GM19468 (cell line): ENCODE measurements around the gene TCF4.
A peak's percentile ranks its signal among the peaks of the same experiment; 100 is the strongest.

Experiments used
- ATAC-seq: cut with Tn5 transposase; IDR thresholded peaks from one replicate; pipeline ENCODE4 v1.9.1; 2021; ENCODE audit warnings: mild to moderate bottlenecking, moderate library complexity, moderate number of reproducible peaks; ENCODE audit not compliant: unreplicated experiment; ENCODE audit errors: extremely low read depth

TCF4 gene

DNA sequence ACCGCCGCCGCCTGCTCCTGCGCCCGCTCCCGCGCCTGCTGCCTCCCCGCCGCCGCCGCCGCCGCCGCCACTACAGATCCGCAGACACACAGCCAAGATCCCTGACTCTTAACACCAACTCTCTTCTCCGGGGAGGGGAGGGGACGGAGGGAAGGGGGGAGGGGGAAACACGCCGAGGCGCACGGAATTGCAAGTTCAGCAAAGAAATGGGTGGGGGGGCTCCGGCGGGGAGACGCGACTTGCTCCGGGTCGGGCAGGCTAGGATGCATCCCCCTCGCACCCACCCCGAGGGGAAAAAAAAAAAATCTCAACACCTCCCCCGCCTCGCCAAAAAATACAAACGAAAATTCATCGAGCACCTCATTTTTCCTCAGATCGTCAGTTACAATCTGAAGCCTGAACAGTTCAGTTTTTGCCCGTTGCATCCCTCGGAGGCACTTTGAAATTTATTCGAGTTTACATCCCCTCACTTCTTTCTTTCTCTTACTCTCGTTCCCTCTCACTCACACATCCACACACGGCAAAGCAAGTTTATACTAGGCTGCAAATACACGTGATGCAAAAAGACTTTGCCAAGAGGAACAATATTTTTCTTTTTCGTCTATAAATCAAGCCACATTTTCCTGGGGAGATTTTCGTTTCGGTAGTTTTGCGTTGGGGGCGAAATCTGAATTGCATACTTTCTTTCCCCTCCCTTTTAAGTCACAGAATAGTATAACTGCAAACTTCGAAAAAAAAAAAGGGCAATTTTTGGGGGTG, at the start of gene TCF4:
Gene TCF4 (minus strand): TSS at position 82 of the 759 bp plus-strand sequence. CDS start 1,076 bp downstream, outside the sequence.
- ATAC-seq = no peak

DNA sequence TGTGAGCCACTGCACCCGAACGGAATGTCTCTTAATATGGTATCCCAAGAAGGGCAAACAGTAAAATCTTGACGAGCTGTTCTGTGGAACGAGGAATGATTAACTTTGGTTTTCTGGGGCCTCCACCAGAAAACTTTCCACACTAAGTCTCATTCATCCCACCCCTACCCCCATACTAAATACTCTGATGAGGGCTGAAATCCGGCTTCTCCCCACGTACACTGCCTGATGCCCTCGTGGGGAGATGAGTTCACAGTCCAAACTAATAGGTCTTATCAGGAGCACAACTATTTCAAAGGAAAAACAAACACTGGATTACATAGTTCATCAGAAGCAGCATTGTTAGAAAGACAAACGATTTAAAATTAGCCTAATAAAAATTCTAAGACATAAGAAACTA, 49.2 kb upstream of the TCF4 start:
- no peak for ATAC-seq

DNA sequence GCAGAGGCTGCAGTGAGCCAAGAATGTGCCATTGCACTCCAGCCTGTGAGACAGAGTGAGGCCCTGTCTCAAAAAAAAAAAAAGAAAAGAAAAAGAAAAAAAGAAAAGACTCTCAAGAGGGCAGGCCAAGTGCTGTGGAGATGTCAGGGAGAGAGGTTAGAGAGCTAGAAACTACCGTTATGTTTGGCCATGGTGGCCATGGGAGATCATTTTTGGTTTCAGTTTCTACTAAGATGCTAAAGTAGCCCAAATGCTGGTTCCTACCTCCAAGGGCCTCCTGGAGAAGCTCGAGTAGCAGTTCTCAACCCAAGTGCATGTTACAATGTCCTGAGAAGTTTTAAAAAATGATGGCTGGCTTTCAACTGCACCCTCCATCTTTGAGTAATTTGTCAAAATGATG, 47.4 kb upstream of the TCF4 start:
- ATAC-seq = no peak

DNA sequence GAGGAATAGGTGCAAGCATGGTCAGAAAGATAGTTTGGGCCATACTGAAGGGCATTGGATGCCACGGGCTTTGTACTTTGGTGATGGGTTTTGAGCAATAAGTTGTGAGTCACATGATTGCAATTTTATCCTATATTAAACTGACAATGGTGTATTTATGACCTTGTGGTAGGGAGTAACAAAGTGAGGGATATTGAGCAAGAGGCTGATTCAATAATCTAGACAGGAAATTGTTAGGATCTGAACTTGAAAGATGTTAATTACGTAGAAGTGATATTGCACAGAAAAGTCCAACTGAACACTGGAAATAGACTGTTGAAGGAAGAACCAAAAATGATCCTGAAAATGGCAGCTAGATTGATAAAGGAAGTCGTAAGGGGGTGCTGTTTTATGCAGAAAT, 46.6 kb upstream of the TCF4 start:
- ATAC-seq = no peak

DNA sequence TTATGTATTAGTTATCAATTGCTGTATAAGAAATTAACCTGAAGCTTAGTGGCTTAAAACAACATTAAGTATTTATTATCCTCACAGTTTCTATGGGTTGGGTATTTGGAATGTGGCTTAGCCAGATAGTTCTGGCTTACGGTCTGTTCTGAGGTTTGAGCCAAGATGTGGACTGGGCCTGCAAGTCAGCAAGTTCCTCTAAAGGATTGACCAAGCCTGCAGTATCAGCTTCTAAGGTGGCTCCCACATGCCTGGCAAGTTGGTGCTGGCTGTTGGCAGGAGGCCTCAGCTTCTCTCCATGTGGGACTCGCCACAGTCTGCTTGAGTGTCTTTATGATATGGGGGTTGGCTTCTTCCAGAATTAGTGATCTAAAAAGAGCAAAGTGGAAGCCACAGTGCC, 45.0 kb upstream of the TCF4 start:
- no peak for ATAC-seq

DNA sequence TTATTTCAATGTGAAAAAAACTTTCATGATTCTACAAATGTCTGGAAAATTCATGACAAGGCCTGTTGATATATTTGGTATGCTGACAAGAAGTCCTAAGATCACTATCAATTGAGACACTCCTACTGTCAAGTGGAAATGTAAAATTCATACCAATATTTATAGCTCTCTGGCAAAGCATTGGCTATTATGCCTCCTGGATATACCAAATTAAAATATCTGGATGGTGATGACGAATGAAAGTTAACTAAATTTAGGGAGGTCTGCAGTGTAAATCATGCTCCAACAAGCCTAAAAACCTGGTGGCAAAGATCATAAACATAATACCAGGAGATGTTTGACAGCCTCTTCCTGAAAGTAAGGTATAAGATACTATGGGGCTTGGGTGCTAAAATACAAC, 41.1 kb upstream of the TCF4 start:
- ATAC-seq = no peak

DNA sequence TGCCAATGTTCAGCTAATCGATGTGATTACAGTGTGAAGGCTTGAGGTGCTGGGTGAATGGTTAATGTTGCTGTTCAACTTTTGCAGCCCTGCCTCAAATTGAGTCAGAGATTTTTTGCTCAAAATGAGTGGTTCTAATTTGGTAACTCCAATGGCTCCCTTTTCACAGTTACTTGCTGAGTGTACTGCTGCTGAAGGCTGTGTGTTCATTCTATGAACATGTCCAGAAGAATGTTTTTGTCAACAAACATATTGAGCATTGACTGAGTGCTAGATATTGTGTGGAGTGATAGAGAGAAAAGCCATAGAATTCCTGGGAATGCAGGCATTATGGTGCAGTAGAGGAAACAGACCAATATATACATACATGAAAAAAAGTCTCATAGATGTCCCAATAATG, 39.0 kb upstream of the TCF4 start:
- ATAC-seq = no peak

DNA sequence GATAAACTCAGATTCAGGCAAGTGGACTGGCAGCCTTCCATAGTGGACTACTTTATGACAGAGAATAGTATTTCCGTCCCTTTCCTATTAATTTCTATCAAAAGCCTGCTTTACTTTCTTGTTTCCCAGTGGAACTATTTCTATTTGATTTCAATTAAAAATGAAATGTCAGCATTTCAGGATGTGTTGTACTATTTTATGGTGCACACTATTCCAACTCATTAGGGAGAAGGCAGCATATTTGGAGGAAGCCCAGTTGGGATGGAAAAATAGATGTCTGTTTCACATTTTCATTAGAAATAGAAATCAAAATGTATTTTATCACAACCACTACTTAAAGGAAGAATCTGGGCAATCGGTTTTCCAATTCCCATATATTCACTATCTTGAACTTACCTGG, 37.9 kb upstream of the TCF4 start:
- no peak for ATAC-seq

DNA sequence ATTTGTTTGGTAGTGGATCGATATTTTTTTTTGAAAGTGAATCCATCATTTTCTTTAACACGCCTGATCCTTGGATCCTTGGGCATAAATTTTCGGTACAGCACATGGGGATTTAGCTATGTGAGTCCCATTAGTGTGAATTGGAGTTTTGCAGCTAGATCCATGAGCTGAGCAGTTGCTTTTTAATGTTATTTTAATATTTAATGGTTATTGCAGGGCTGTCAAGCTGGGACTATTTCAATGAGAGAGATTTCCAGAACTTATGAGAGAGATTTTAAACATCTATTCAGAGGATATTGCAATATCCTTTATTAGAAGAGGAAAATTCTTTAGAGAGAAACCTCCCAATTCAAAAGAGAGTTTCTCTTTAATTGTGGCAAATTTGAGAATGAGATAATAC, 35.6 kb upstream of the TCF4 start:
- no peak for ATAC-seq

DNA sequence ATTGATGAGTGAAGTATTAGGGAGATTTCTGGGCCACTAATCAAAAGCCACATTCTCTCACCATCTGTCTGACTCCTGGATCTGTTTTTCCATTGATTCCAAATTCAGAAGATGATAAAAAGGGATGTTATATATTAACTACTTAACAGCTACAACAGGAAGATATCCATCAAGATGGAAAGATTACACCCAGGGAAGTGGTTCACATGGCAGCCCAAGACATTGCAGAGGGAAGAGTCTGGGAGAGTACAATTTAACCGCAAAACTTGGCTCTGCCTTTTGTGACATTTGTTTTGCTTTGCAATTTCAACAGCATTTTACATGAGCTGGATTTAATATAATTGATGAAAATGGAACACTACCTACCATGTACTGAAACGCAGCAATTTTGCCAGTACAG, 22.5 kb upstream of the TCF4 start:
- no peak for ATAC-seq

DNA sequence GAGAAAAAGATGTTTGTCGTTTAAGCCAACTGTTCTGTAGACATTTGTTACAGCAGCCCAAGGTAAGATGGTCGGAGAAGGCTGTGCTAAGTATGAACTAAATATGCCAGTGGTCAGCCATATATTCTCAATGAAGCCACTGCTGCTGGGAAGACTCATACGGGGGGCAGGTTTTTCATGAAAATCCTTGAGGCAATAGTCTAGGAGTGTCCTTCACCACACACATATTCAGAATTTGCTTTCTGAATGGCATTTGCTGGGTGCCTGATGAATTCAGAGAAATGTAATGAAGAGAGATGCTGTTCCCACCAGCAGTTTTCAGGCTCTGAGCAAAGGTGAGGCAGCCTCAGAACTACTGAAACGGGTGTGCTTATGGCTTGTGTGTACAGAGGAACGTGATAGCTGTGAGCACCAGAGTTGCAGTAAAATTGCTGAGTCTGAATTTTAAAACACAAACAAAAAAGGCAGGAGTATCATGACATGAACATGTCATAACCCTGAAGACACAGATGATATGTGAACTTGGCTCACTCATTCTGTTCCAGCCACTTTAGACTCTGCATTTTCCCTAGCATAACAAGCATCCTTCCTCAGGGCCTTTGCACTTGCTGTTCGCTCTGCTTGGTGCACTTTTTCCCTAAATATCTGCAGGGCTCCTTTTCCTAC, 21.3 kb upstream of the TCF4 start:
- ATAC-seq = no peak

DNA sequence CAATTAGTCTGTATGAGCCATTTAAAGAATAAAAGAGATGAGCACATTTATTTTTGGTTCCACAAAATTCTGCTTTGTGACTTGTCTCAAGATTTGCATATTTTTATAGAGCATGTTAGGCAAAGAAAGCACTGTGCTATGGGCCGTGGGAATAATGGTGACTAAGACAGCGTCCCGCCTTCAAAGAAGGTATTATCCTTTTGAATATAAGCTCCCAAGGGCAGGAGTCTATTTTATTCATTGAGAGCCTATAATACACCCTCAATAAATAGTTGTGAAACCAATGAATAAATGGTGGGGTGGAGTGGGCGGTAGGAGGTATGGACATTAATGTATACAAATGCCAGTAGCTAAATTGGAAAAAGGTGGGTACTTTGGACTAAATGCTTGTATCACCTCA, 20.5 kb upstream of the TCF4 start:
- no peak for ATAC-seq

DNA sequence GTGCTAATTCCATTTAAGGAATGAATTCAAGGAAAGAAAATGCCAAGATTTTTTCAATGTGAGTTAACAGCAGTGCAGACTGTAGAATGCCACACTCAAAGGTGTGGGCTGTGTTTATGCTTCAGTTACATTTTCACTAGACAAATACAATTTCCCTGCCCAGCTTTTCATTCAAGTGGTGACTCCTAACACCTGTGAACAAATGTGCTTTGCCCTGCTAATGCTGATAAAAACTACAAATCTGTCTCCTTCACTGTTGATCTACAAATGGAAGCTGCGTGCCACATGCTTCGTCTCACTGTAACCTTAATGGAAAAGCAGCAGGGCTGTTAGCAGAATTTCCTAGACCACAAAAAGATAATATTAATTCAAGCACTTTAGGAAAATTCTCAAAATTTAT, 19.8 kb upstream of the TCF4 start:
- no peak for ATAC-seq

DNA sequence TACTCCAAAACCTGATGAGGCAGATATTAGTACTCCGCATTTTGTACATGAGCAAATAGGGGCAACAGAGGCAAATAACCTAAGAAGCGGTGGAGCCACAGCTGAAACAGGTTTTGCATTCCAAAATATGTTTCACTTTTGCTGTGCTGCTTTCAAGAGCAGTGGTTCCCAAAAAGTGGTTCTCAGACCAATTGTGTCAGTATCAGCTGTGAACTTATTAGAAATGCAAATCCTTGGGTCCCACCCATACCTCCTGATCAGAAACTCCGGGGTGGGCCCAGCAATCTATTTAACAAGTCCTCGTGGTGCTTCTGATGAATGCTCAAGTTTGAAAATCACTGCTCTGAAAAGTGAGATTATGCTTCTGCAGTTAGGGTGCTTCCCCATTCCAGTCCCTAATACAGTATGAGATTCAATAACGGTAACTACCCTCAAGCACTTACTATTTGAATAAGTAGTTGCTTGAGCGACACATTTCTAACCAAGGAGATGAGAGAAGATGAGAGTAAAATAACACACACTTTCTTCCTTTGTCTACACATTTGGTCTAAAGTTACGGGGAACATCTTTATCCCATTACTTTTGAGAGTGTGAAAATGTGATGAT, 17.8 kb upstream of the TCF4 start:
- ATAC-seq = peak; percentile 28

DNA sequence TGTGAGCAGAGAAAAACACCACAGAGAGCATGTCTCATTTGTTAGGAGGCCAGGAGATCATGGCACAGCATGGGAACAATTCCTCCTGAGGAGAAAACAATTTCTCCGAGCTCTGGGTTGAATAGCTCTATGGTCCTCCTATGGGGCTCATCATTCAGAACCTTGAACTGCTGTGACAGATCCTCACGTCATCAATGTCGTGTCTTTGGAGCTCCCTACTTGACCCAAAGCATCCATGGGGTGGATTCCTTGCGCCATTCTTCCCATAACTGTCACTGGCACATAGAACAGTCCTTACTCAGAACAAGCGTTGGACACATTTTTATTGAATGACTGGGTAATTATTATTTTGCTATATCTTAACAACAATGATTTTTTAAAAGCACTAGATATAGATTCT, 15.8 kb upstream of the TCF4 start:
- no peak for ATAC-seq

DNA sequence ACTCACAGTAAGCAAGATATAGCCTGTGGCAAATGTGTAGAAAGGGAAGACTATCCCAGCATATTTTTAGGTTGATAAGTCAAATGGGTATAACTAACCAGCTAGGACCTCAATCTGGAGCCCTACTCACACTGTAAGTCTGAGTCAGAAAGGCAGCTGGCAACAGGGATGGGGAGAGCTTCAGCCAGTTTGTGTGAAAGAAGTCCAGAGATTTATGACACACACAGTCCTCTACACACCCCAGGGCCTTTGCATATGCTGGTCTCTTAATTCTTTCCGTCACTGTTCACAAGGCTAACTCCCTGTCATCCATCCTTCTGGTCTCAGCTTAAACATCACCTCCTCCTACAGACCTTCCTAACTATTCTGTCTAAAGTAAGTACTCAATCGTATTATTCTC, 5.9 kb upstream of the TCF4 start:
- no peak for ATAC-seq

DNA sequence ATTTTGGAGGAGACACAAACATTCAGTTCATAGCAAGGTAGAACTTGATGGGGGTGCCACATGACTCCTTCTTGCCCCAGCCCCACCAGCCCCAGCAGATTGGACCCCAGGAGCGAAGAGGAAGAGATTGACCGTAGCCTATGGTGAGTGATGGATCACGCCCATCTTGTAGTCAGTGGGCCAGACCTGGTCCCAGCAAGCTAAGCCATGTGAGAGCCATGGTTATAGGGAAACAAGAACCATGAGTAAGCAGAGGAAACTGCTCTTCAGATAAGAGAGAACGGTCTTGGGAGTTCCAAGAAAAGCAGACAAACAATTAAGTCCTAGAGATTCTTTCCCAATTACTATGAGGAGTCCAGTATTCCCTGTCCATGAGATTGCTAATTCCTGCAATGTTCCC, 4.6 kb upstream of the TCF4 start:
- ATAC-seq = no peak

DNA sequence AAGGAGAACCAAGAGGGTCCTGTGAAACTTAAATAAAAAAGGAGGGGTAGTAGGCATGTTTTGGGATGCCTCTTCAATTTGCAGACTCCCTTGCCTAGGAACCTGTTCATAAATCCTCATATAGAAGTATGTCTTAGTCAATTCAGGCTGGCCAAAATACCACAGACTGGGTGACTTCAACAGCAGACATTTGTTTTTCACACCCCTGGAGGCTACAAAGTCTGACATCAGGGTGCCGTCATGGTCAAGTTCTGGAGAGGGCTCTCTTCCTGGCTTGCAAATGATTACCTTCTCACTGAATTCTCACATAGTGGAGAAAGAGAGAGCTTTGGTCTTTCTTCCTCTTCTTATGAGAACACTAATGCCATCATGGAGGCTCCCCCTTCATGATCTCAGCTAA, 4.1 kb upstream of the TCF4 start:
- no peak for ATAC-seq

DNA sequence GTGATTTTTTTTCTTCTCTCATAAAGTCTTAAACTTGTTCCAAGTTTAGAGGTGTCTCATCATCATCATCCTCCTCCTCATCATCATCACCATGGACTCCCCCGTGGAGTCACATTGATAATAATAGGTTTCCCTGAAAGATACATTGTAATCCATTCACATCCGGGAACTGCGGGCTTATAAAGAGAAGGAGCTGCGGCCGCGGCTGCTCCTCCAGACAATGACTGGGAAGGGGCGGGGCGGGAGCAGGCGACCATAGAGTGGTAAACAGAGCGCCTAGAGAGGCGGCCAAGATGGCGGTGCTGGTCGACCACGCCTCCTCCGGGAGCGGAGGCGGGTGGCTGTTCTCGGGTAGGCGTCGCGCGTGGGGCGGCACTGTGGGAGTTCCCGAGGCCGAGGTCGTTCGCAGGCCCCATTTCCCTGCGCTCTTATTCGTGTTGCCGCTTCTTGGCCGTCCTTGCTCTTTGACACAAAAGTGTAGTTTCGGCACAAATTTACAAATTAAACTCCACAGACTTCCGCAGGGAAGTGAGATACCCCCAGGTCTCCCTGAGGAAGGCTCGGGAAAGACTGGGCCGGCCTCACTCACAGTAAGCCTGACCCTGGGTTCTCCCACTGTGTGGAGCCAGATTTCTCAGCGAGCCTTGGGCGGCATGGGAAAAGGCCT, 1.8 kb upstream of the TCF4 start:
- ATAC-seq = no peak

DNA sequence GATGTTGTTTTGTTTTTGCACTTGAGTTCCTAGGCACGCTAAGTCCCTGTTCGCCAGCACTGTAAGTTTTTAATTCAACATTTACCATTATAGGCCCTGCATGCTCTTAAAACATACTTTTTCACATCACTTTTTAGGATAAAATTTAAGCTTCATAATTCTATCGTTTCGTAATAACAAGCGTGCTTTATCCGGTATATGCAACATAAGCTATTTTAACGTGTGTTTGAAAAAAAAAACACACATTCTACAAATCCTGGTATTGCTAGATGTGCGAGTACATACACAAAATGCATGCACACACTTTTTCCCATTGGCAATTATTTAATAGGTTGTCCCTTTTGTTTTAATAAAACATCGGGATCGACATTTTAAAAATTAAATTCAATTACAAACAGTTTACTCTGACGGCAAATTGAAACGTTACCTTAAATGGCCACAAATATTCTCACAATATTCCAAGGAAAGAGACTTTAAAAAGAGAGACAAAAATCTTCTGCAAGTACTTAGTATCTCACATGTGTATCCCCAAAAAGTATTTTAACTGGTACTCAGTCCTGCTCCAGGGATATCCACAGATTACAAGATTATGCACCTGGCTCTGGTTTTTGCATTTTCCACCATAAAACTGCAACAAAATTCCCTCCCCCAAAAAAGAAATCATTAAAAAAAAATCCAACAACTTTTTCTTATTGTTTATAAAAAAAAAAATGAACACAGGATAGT, 1.0 kb upstream of the TCF4 start:
- no peak for ATAC-seq
